OCI-LY3 (cell line): ENCODE data around the gene PTPN13.

Experiments
- H2AFZ ChIP-seq: fragments of 200-600, 300-600 bp; shearing (Covaris generic); 2 replicates; pipeline ENCODE4 v1.6.0; 2014; ENCODE audit warnings: antibody characterized with exemption, low read depth, low read length
- H3K27ac ChIP-seq: fragments of 200-600, 300-600 bp; sonication (generic); 2 replicates; pipeline ENCODE4 v1.5.1; 2014; ENCODE audit warnings: mild to moderate bottlenecking, low read length, moderate library complexity, mixed read lengths
- H3K27me3 ChIP-seq: fragments of 200-600, 300-600 bp; sonication (generic); 2 replicates; pipeline ENCODE4 v1.6.1; 2014; ENCODE audit warnings: low read depth, low read length, mixed read lengths
- H3K36me3 ChIP-seq: fragments of 200-600, 300-600 bp; sonication (generic); replicated peaks from 2 replicates; pipeline ENCODE3; 2014; ENCODE audit warnings: low read depth, low read length, mixed read lengths
- H3K4me1 ChIP-seq: fragments of 300-600, 200-600 bp; sonication (generic); 2 replicates; pipeline ENCODE4 v1.6.1; 2014; ENCODE audit warnings: low read length, mixed read lengths
- H3K4me2 ChIP-seq: fragments of 200-600, 300-600 bp; sonication (generic); 2 replicates; pipeline ENCODE4 v1.6.1; 2014; ENCODE audit warnings: low read length, mixed read lengths
- H3K4me3 ChIP-seq: fragments of 300-600, 200-600 bp; sonication (generic); 2 replicates; pipeline ENCODE4 v1.5.1; 2014; ENCODE audit warnings: antibody characterized with exemption, mild to moderate bottlenecking, low read length, moderate library complexity
- H3K79me2 ChIP-seq: fragments of 300-600, 200-600 bp; shearing (Covaris generic); 2 replicates; pipeline ENCODE4 v1.6.1; 2014; ENCODE audit warnings: mild to moderate bottlenecking, low read length, mixed read lengths
- H3K9ac ChIP-seq: fragments of 300-600, 200-600 bp; shearing (Covaris generic); 2 replicates; pipeline ENCODE4 v1.6.0; 2014; ENCODE audit warnings: mild to moderate bottlenecking, low read length, moderate library complexity
- H3K9me3 ChIP-seq: fragments of 200-600, 300-600 bp; shearing (Covaris generic); 2 replicates; pipeline ENCODE4 v1.6.1; 2014; ENCODE audit warnings: low read length, mixed read lengths; ENCODE audit not compliant: insufficient read depth
- H4K20me1 ChIP-seq: fragments of 200-600, 300-600 bp; sonication (generic); 2 replicates; pipeline ENCODE4 v1.6.1; 2016; ENCODE audit warnings: low read length, mixed read lengths; ENCODE audit not compliant: insufficient read depth
- CTCF ChIP-seq: fragments of 200-600, 300-600 bp; sonication (generic); IDR thresholded peaks from 2 replicates; pipeline ENCODE4 v1.5.1; 2014; ENCODE audit warnings: antibody characterized with exemption, low read length, low read depth
- EZH2phosphoT487 ChIP-seq: fragments of 200-600 bp; shearing (Covaris generic); IDR thresholded peaks from 2 replicates; pipeline ENCODE4 v1.6.1; 2018; ENCODE audit warnings: antibody characterized with exemption, mixed run types, low read depth

Gene PTPN13

GRCh38 chr4:86815653-86816052, 221.5 kb downstream of the PTPN13 start:
- Histone ChIP-seq H3K27ac (no peak overlapping the region), H3K4me1 (no peaks in the 10 kb centered on the region), H2AFZ (no peak overlapping the region), H4K20me1 (no peaks in the 10 kb centered on the region), H3K36me3 (no peaks in the 10 kb centered on the region), H3K9me3 (no peaks in the 10 kb centered on the region), H3K9ac (no peak overlapping the region), H3K79me2 (no peaks in the 10 kb centered on the region), H3K4me3 (no peak overlapping the region), H3K4me2 (no peak overlapping the region), H3K27me3 (no peaks in the 10 kb centered on the region)
- TF ChIP-seq CTCF (no peak), EZH2phosphoT487 (no peak)

- Histone ChIP-seq H4K20me1 (no peaks in the 10 kb centered on the region), H2AFZ (no peak overlapping the region), H3K9ac (no peak overlapping the region), H3K4me1 (no peaks in the 10 kb centered on the region), H3K27ac (no peak overlapping the region), H3K9me3 (no peaks in the 10 kb centered on the region), H3K36me3 (no peaks in the 10 kb centered on the region), H3K4me3 (no peak overlapping the region), H3K4me2 (no peak overlapping the region), H3K27me3 (no peaks in the 10 kb centered on the region), H3K79me2 (no peaks in the 10 kb centered on the region)
- TF ChIP-seq EZH2phosphoT487 (no peak), CTCF (no peak)
These were observed 222.6 kb downstream of the PTPN13 start for GRCh38 chr4:86816501-86817273.

- H3K9me3 ChIP-seq, result no peaks in the 10 kb centered on the region
- no peaks in the 10 kb centered on the region for H3K4me1 ChIP-seq
- no peak overlapping the region for H3K27ac ChIP-seq
- no peaks in the 10 kb centered on the region for H3K79me2 ChIP-seq
- no peaks in the 10 kb centered on the region for H4K20me1 ChIP-seq
- no peak overlapping the region for H2AFZ ChIP-seq
- no peaks in the 10 kb centered on the region for H3K27me3 ChIP-seq
- no peak overlapping the region for H3K9ac ChIP-seq
- H3K4me3 ChIP-seq, result no peak overlapping the region
- no peak overlapping the region for H3K4me2 ChIP-seq
- TF ChIP-seq CTCF (no peak), EZH2phosphoT487 (no peak)
- no peaks in the 10 kb centered on the region for H3K36me3 ChIP-seq
These were observed 224.1 kb downstream of the PTPN13 start for GRCh38 chr4:86818211-86818610.

GRCh38 chr4:86818841-86819240, 224.7 kb downstream of the PTPN13 start:
- Histone ChIP-seq H3K36me3 (no peaks in the 10 kb centered on the region), H3K27ac (no peak overlapping the region)
- TF ChIP-seq EZH2phosphoT487, result no peak
- TF ChIP-seq CTCF, result no peak

More at GRCh38 chr4:86818841-86819240, 224.7 kb downstream of the PTPN13 start:
- no peaks in the 10 kb centered on the region for H4K20me1 ChIP-seq
- H3K4me1 ChIP-seq, result no peaks in the 10 kb centered on the region
- no peak overlapping the region for H3K9ac ChIP-seq
- no peaks in the 10 kb centered on the region for H3K27me3 ChIP-seq
- no peak overlapping the region for H3K4me3 ChIP-seq
- H3K9me3 ChIP-seq, result no peaks in the 10 kb centered on the region
- H2AFZ ChIP-seq, result no peak overlapping the region
- H3K4me2 ChIP-seq, result no peak overlapping the region
- no peaks in the 10 kb centered on the region for H3K79me2 ChIP-seq
